Ovary (tissue), 3 donors: Measurements from ENCODE around the gene GBF1.

Experiments
- EP300 ChIP-seq: sonication (generic); formaldehyde crosslinking; IDR thresholded peaks from one replicate; pipeline ENCODE4 v1.6.1; 2017; ENCODE audit warnings: antibody characterized with exemption
- POLR2A ChIP-seq: fragments of 450-650 bp; IDR thresholded peaks from one replicate; pipeline ENCODE4 v1.6.1; 2017; ENCODE audit warnings: antibody characterized with exemption, mild to moderate bottlenecking, moderate library complexity
- TF ChIP-seq, protein P1 (sequence below), 3 donors: fragments of 450-650 bp in 2 of 3; fragments of 200-600 bp in 1 of 3; IDR thresholded peaks; one replicate each; pipeline versions ENCODE4 v1.5.1 to v1.8.0; 2016 to 2022; ENCODE audit warnings: antibody characterized with exemption in 3 of 3, mild to moderate bottlenecking in 1 of 3
- donor health status: DM: no; HTN: no; CAD: no.

DNA sequence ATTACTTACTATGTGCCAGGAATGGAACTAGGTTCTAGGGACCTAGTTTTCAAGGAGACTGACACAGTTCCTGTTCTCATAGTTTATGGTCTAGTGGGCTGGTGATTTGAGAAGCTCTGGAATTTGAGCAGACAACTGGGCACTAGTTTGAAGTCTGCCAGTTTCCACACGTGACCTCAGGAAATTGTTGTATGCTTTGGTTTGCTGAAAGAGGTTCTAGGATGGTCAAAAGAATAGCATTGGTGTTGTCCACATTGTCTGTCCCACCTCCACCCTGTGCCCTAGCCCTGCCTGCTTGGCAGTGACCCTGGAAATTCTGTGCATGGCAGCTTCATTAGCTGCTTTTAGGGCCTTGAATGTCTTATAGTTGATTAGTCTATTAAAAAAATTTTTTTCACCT, 28.7 kb downstream of the GBF1 start:
- TF ChIP-seq POLR2A (no peak), EP300 (no peak)
- TF ChIP-seq, protein P1, sequence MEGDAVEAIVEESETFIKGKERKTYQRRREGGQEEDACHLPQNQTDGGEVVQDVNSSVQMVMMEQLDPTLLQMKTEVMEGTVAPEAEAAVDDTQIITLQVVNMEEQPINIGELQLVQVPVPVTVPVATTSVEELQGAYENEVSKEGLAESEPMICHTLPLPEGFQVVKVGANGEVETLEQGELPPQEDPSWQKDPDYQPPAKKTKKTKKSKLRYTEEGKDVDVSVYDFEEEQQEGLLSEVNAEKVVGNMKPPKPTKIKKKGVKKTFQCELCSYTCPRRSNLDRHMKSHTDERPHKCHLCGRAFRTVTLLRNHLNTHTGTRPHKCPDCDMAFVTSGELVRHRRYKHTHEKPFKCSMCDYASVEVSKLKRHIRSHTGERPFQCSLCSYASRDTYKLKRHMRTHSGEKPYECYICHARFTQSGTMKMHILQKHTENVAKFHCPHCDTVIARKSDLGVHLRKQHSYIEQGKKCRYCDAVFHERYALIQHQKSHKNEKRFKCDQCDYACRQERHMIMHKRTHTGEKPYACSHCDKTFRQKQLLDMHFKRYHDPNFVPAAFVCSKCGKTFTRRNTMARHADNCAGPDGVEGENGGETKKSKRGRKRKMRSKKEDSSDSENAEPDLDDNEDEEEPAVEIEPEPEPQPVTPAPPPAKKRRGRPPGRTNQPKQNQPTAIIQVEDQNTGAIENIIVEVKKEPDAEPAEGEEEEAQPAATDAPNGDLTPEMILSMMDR (IDR thresholded peaks at IDR 0.05), result no peak
